Activated CD8-positive, alpha-beta memory T cell treated with anti-CD3 and anti-CD28 coated beads for 48 hours (primary cell): ENCODE measurements around the gene PTPRN2.

ENCODE experiments used
- DNase-seq, 3 experiments: peaks; one replicate each; pipeline ENCODE4 v3.0.0-alpha.2; 2020; ENCODE audit warnings: low read depth in 2 of 3, low spot score in 2 of 3

Gene PTPRN2

DNA sequence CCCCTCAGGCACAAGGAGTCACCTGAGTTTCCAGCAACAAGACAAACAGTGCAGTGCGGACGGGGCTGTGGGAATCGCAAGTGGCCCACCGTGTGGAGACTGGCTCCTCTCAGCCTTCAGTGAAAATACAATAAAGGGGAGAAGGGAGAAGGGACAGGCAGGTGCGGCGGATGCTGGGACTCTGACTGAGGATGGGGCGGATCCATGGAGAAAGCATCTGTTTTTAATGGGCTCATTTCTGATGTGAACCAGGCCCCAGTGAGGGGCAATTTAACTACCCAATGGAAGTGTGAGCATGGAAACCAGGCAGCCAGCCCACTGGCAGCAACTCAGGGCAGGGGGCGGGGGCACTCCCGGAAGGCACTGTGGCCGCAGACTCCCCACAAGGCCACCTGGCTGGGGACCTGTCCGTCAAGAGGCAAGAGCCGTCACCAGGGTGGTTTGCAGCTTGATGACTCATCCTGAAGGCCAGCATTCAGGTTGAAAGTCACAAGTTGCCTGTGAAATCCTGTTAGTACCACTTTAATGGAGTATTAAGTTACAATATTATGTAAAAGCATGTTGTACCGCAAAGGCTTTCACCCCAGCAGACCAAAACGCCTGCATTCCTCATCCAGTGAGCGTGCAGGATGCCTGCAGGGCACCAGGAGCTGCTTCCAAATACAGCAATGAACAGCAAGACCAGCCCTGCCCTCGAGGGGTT is 476.4 kb downstream of the PTPRN2 start:
- no peak for DNase-seq

DNA sequence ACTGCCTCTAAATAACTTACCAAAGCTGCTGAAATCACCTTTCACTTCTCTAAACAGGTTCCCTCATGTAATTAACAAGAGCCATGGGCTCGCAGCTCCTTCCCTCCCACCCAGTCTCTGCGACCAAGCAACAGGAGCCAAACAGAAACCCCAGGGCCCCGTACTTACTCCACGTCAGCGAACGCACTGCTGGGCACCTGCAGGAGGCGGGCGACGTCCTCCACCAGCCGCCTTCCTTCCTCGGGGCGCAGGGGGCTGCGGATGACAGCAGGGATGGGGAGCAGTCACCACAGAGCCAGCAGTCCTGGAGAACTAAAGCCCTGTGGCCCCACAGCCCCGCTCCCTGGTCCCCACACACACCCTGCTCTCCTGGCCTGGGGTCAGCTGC is 477.0 kb downstream of the PTPRN2 start:
- DNase-seq: no peak

DNA sequence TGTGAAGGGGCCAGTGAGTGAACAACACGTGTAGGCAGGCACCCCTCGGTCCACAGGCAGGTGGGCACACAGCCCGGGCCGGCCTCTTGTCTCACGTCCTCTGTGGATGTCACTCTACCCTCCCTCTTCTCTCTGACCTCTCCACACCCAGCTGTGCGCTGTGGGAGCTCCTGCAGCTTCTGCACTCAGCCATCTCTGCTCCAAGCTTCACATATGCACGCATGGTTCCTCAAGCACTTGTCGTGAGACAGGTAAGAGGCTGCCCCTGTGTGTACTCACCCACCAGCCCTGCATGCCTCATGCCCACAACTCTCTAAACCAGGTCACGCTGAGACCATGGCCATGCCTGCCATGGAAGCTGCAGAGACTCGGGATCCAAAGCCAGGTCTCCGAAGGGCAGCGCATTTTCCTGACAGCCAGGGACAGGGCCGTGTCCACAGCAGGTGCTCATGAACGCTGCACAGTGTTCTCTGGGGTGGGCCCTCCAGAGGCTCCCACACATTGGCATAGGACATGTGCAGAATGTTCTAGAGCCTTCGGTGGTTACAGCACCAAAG is 477.5 kb downstream of the PTPRN2 start:
- no peak for DNase-seq

DNA sequence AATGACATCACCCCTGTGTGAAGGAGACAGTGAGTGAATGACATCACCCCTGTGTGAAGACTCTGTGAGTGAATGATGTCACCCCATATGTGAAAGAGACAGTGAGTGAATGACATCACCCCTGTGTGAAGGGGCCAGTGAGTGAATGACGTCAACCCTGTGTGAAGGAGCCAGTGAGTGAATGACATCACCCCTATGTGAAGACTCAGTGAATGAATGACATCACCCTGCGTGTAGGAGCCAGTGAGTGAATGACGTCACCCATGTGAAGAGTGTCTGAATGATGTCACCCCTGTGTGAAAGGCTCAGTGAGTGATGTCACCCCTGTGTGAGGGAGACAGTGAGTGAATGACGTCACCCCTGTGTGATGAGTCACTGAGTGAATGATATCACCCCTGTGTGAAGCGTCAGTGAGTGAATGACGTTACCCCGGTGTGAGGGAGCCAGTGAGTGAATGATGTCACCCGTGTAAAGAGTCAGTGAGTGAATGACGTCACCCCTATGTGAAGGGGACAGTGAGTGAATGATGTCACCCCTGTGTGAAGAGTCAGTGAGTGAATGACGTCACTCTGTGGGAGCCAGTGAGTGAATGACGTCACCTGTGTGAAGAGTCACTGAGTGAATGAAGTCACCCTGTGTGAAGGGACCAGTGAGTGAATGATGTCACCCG is 478.1 kb downstream of the PTPRN2 start:
- no peak for DNase-seq

- DNase-seq: no peak
Observed at GRCh38 chr7:158108646-158109293, 478.9 kb downstream of the PTPRN2 start.

GRCh38 chr7:158107806-158108205 is 479.8 kb downstream of the PTPRN2 start:
- DNase-seq: no peak

DNA sequence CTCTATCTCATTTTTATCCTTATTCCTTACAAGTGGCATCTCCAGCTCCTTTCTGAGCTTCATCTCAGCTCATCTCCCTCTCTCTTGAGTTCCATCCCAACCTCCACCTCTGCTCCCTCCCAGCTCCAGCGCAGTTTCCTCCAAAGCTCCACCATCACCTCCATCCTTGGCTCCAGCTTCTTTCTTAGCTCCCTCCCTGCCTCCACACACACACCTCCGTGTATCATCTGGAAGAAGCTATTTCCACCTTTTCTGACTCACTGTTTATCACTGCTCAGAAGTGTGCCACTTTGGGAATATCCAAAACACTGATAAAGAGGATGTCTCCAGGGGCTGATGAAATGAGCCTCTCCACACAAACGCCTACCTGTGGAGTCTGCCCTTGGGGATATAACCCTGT is 481.4 kb downstream of the PTPRN2 start:
- DNase-seq: no peak

DNA sequence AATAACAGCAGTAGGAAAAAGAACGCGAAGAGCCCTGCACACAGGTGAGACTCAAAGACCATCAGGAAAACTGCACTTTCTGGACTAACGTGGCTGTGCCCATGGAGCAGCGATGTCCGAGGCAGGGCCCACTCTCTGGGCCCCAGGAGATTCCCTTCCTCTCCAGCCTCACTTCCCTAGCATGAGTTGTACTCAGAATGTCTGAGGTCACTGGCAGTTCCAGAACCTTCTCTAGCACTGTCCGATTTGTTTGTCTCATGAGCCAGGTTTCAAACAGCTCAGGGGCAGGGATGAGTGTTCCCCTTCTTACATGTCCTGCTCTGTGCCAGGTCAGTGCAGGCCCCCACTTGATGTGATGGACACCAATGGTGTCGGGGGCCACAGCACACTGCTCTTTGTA is 484.2 kb downstream of the PTPRN2 start:
- DNase-seq: no peak

DNA sequence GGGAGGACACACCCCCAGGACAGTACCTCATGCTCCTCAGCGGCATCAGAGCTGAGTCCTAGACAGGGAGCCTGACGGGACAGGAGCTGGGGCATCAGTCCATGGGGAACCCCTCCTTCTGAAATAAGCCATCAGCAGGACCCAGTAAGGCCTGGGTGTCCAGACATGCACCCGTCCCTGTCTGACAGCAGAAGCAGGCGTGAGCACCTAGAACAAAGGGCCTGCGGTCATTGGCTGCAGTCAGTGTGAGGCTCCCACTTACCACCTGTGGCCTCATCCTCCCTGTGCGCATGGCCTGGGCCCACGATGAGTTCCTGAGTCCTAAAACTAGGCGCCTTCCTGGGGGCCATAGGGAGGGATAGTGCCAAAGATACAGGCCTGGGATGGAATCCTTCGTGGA is 484.7 kb downstream of the PTPRN2 start:
- no peak for DNase-seq

DNA sequence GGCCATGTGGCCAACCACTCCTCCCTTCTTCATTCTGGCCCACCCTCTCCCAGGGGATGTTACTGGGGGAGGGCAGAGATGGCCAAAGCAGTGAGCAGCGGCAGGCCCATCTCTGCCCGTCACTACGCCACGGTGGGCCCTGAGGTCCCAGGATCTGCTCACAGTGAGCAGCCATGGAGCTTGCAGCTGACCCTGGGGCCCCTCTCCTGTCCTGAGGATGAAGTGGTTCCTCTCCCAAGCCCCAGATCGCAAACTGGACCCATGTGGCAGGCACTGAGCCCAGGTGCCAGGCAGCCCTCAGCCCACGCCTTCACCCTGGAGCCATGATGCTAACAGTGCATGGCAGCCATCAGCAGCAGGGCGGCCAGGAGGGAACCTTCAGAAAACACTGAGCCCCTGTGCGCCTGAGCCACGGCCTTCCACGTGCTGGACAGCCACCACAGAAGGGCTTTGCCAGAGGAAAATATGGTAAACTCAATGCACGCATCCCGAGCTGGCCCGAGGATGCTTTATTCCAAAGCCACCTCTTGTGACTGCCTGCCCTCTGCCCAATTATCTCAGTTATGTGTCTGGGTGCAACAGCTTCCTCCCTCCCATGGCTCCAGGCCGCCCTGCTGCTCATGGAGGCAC is 485.7 kb downstream of the PTPRN2 start:
- DNase-seq: no peak

- no peak for DNase-seq
Observed at GRCh38 chr7:158098125-158099030, 489.2 kb downstream of the PTPRN2 start.

DNA sequence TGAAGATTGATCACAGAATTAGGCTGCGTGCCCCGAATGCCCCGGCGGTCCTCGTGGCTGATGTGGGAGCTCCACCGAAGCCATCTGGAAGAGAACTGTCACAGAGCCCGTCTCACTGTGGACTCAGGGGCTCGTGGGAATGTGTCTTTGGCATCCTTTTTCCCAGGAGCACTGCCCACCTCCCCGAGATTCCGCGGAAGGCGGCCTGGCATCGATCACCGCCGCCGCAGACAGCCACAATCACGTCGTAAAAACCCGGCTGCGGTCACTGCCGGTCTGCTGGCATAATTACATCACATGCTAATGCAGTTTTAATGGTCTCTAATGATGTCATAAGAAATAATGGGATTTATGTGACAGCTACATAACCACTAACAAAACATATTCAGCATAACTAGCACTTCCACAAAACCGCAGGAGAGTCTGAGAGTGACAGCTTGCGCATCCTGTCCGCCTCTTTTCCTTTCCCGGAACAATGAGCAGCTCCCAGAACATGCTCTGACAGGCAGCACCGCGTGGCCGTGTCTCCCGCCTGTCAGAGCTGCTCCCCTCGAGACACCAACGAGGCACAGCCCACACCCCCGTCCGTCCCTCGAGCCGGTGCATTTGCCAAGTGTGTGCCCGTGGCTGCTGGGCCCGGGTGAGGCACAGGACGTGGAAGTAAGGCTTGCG is 490.0 kb downstream of the PTPRN2 start:
- no peak for DNase-seq

DNA sequence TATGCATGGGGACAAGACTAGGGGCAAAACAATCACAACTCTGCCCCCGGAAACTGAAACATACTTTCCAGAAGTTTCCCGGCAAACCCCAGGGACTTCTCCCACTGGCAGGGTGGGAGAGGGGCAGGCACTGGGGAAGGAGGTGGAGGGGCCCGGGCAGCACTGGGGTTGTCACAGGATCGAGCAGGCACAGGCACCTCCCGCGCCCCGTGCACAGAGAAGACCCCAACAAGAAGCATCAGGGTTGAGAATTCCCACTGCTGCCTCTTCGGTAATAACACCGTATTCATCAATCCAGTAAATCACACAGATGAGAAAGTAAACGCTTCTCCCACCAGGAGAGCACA is 490.5 kb downstream of the PTPRN2 start:
- DNase-seq: no peak

DNA sequence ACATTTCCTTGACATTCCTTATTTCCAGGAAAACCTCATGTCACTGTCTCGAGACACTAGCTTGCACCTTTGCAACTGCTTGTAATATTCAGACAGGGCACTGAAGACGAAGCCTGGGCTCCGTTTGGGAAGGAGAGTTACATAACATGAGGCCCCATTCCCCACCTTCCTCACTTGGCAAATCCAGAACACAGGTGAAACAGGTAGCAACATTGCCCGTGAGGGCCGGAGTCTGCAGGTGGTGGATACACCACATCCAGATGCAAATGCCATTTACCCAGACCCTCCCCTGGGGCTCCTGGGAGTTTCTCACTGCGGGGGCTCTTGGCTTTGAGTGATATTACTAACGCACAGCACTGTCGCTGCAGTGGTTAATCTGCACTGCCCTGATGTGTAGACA is 491.0 kb downstream of the PTPRN2 start:
- DNase-seq: no peak

- DNase-seq: no peak
Observed at GRCh38 chr7:158094671-158095226, 492.9 kb downstream of the PTPRN2 start.

DNA sequence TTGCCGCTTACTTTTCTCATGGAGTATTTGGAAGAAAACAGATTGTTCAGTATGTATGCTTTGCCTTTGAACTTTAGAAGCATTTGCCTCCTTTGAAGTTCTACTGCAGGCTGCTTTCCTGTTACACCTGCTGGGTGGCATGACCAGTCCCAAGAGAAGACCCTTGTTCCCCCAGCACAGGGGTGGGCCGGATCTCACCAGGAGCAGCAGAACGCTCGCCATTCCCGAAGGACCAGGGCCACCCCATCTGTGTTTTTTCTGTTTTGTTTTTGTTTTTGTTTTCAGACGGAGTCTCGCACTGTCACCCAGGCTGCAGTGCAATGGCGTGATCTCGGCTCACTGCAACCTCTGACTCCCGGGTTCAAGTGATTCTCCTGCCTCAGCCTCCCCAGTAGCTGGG is 493.6 kb downstream of the PTPRN2 start:
- no peak for DNase-seq

DNA sequence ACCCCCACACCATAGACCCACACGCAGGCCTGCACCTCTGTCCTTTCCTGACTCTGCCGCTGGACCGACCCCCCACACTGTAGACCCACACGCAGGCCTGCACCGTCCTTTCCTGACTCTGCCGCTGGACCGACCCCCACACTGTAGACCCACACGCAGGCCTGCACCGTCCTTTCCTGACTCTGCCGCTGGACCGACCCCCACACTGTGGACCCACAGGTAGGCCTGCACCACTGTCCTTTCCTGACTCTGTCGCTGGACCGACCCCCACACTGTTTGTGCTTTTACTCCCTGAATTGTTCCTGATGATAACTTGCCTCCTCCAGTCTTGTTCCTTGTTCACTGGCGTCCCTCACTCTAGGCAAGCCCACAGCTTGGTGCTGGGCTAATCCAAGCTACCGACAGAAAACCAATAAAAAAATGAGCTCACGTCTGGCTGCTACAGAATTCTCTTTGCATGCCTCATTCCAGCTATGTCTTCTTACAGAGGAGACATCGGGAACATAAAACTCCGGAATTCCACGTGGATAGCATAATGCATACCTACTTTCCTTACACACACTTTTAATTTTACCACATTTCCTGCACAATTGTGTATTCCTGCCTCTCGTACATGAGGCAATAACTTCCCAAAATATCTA is 494.3 kb downstream of the PTPRN2 start:
- no peak for DNase-seq

- no peak for DNase-seq
Observed at GRCh38 chr7:158087196-158087595, 500.4 kb downstream of the PTPRN2 start.
